GM19324 (cell line): ENCODE data around the gene NFIC.
"Not testable (repeated sequence)": the region's sequence is repeated elsewhere in the genome, so short reads cannot be mapped to it uniquely, and the experiment has no call there.

ENCODE experiments used
- ATAC-seq: cut with Tn5 transposase; IDR thresholded peaks from one replicate; pipeline ENCODE4 v1.9.1; 2021; ENCODE audit warnings: mild to moderate bottlenecking, moderate library complexity; ENCODE audit not compliant: unreplicated experiment, low FRiP score

Gene NFIC

GRCh38 chr19:3365836-3366752 is at the start of gene NFIC:
Gene NFIC, plus strand, starts transcription at chr19:3366583. Its CDS starts 54 bp downstream, at chr19:3366637.
- no peak for ATAC-seq

DNA sequence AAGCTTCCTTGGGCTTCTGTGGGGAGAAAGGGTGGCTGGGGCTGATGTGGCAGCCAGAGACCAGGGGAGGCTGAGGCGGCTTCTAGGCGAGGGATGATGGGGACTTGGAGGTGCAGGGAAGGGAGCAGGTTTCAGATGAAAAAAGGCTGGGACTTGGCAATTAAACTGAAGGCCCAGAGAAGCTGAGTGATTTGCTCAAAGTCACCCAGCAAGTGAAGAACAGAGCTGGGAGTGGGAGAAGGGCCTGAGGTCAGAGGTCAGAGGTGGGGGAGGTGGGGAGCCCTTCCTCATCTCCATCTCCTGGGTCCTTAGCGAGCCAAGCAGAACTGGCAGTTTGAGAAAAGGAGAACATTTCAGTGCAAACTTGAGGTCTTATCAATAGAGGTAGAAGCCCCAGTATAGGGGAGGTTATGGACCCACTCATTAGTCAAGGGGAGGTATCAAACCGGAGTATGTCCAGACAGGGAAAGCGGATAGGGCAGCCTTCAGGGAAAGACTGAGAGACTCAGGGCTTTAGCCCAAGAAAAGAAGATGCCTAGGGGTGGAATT is 49.6 kb upstream of the NFIC start:
- no peak for ATAC-seq

DNA sequence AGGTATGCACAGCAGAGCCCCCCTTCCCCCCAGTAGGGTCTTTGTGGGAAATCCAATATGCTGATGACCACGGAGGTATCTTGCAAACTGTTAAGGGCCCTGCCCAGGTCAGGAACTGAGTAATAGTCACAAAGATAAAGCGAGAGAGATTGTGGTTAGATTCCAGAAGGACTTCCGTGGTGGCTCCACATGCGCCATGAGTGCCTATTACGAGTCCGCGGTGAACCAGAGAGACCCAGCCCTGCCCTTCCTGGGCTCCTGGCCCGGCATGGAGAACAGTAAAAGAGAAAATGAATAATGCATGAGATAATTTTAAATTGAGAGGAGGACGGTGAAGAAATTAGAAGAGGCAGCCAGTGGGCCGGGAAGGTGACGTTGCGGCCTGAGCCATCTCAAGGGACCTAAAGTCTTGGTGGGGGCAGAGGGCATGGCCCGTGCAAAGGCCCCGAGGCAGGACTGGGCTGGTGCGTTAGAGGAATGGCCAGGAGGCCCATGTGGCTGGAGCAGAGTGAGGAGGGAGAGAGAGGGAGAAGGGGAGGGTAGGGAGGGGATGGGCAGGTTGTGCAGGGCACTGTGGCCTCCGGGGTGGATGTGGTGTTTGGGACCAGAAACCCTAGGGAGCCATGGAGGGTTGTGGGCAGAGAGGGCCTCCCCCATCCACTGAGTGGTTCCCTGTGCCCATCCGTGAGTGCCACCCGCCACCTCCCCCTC is 46.6 kb upstream of the NFIC start:
- ATAC-seq = no peak

DNA sequence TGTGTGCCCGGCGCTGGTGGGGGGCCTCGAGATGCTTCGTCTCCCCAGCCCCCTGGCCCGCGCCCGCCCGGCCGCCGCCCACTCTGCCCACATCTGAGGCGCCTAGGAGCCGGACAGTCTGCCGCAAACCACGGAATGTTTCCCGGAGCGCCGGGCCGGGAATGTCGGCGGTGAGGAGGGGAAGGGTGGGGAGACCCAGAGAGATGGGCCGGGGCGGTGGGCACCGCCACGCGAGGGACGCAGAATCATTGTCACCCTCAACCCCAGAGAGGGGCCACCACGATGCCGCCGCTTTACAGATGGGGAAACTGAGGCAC is 46.1 kb upstream of the NFIC start:
- no peak for ATAC-seq

DNA sequence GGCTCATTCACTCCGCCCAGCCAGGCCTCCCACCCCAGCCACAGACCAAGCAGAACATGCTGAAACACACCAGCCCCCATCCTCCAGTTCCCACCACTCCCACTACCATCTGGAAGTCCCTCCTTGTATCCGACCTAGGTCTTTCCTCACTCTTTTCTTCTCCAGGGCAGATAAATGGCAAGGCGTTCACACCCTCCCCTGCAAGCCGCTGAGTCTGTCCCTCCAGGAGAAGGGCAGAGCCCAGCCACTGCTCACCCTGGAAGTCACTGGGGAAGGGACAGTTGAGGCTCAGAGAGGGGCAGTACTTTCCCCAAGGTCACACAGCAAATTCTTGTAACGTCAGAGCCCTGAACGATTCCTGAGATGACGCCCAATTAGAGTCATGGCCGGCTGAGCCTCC is 45.5 kb upstream of the NFIC start:
- no peak for ATAC-seq

GRCh38 chr19:3321696-3322095 is 44.7 kb upstream of the NFIC start:
- no peak for ATAC-seq

DNA sequence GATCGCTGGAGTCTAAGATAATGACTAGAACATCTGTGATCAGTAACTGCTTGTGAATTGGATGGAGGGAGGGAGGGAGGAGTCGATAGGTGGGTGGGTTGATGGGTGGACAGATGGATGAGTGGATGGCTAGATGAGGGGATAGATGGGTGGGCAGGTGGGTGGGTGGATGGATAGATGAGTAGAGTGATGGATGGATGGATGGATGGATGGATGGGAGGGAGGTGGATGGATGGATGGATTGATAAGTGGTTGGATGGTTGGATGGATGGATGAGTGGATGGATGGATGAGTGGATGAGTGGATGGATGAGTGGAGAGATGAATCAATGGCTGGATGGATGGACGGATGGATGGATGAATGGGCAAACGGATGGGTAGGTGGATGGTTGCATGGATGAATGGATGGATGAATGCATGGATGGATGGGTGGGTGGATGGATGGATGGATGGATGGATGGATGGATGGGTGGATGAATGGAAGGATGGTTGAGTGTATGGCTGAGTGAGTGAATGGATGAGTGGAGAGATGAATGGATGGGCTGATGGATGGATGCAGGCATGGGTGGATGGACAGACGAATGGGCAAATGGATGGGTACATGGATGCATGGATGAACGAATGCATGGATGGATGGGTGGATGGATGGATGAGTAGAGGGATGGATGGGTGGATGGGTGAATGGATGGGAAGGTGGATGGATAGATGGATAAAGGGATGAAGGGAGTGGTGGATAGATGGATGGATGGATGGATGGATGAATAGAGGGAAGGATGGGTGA is 44.0 kb upstream of the NFIC start:
- no peak for ATAC-seq

- ATAC-seq = no peak
Measured at GRCh38 chr19:3323026-3323425, 43.4 kb upstream of the NFIC start.

DNA sequence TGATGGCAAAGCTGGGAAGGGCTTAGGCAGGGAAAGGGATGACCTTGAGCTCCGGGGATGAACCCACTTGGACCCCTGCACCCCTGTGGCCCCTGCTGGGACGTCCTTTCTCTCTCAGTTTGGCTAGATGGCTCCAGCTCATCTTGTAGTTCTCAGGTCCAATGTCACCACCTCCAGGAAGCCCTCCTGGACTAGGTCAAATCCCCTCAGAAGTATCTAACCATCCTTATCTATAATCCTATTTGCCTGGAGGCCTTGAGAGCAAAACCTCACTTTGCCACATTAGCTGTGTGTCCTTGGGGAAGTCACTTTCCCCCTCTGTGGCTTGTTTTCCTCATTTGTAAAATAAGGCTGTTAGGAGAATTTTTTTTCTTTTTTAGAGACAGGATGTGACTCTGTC is 42.7 kb upstream of the NFIC start:
- no peak for ATAC-seq

GRCh38 chr19:3324405-3324856 is 42.0 kb upstream of the NFIC start:
- ATAC-seq = no peak

DNA sequence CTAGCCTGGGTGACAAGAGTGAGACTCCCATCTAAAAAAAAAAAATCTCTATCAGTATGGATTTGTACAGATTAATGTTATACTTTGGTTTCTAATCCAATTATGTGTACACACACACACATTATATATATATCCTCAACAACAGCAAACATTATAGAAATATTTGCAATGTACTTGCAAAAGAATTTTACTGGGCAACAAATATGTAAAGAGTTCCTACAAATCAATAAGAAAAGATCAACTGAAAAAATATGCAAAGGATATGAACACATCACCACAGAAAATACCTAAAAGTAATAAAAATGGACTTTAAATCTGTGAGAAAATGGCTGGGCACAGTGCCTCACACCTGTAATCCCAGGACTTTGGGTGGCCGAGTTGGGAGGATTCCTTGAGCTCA is 40.9 kb upstream of the NFIC start:
- no peak for ATAC-seq

DNA sequence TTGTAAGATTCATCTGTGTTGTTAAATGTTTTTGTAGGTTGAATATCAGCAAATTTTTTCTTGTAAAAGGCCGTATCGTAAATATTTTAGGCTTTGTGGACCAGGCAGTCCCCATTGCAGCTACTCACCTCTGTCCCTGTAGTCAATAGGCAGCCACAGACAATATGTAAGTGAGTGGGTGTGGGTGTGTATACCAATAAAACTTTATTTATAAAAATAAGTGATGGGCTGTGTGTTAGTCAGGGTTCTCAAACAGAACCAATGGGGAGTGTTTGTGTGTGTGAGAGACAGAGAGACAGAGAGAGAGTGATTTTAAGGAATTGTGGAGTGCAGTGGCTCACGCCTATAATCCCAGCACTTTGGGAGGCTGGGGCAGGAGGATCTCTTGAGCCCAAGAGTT is 37.6 kb upstream of the NFIC start:
- ATAC-seq = no peak

DNA sequence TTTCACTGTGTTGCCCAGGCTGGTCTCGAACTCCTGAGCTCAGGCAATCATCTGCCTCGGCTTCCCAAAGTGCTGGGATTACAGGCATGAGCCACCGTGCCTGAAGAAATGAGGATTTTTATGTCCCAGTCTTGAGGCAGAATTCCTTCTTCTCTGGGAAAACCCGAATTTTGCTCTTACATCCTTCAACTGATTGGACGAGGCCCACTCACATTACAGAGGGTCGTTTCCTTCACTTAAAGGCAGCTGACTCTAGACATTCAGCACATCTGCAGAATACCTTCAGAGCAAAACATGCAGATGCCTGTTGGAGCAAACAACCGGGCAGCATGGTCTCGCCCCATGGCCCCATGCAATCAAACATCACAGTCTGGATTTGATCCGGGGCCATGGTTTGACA is 36.3 kb upstream of the NFIC start:
- no peak for ATAC-seq

DNA sequence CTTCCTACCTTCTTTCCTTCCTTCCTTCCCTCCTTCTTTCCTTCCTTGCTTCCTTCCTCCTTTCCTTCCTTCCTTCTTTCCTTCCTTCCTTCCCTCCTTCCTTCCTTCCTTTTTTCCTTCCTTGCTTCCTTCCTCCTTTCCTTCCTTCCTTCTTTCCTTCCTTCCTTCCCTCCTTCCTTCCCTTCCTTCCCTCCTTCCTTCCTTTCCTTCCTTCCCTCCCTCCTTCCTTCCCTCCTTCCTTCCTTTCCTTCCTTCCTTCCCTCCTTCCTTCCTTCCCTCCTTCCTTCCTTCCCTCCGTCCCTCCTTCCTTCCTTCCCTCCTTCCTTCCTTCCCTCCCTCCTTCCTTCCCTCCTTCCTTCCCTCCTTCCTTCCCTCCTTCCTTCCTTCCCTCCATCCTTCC is 34.2 kb upstream of the NFIC start:
- not testable (repeated sequence) for ATAC-seq

GRCh38 chr19:3333020-3333583 is 33.3 kb upstream of the NFIC start:
- ATAC-seq = no peak

- ATAC-seq = no peak
Measured at GRCh38 chr19:3333662-3334061, 32.7 kb upstream of the NFIC start.

GRCh38 chr19:3334749-3335430 is 31.5 kb upstream of the NFIC start:
- not testable (repeated sequence) for ATAC-seq

- no peak for ATAC-seq
Measured at GRCh38 chr19:3335431-3336350, 30.7 kb upstream of the NFIC start.

DNA sequence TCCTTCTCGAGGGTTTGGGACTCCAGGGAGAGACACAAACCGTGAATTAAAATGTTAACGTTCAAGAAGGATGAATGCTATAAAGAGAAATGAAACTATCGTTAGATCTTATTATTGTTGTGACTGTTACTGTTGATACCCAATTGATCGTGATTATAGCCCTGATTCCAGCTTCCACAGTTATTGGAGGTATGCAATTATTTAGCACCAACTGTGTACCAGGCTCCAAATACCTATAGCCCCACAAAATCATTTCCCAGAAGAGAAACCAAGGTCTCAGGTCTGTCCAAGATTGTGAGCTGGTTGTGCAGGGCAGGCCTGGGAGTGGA is 30.1 kb upstream of the NFIC start:
- no peak for ATAC-seq
